ENCODE results near the gene SHB. TPM values are rescaled to one million over a fixed set of nuclear protein-coding genes. Genes with fewer than 3 reads are reported as not detected.

The SHB gene, protein sequence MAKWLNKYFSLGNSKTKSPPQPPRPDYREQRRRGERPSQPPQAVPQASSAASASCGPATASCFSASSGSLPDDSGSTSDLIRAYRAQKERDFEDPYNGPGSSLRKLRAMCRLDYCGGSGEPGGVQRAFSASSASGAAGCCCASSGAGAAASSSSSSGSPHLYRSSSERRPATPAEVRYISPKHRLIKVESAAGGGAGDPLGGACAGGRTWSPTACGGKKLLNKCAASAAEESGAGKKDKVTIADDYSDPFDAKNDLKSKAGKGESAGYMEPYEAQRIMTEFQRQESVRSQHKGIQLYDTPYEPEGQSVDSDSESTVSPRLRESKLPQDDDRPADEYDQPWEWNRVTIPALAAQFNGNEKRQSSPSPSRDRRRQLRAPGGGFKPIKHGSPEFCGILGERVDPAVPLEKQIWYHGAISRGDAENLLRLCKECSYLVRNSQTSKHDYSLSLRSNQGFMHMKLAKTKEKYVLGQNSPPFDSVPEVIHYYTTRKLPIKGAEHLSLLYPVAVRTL
- total RNA-seq (2022; extraction: Qiagen RNA extraction): 30.7 to 44.4 TPM (median 40.8 TPM) in 5 replicates

DNA sequence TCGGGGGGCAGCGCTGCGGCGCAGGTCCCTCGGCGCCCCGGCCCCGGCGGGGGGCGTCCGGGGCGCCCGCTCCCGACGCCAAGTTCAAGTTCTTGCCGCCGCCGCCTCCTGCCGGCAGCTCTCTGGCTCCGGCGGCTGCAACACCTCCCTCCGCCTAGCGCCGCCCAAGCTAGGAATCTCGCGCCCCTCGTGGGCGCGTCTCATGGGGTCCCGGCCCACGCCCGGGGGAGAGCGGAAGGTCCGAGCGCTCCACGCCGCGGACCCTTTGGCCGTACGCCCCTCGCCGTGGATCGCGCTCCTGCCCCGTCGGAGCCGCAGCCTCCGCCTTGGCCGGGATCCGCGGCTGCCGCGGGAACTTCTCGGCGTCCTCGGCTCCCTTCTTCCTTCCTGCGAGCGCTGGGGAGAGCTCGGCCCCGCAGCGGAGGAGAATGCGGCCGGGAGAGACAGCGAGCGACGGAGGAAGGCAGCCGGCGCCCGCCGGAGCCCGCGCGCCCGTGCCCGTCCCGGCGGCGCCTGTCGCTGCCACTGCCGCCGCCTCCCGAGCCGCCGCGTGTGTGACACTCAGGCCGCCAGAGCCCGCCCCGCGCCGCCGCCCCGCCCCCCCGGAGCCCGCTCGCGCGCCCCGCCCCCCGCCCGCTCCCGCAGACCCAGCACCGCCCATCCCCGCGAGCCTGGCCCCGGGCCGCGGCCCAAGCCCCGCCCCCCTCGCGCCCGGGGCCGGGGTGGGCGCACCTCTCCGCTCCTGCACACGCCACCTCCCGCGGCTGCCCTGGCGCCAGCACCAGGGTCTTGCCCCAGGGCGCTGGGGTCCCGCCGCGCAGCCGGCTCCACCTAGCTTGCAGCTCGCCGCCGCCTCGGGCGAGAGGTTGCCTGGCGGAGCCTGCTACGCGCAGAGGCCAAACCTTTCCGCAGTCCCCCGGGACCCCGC is at the start of gene SHB:
SHB (minus strand) TSS at position 527 of the 928 bp plus-strand sequence. CDS start 582 bp downstream, outside the sequence.

GRCh38 chr9:37903647-37904444 is 165.2 kb downstream of the SHB start, which contains the start of gene SLC25A51:
SLC25A51 (minus strand) TSS chr9:37904127; CDS start chr9:37888550, 15,577 bp downstream.

Other genes with a start within 250 kb of the SHB start
- 18.1 to 23.0 TPM (median 19.9 TPM) in 5 replicates for gene SLC25A51, start 165.1 kb downstream of the SHB start, total RNA-seq (2022; extraction: Qiagen RNA extraction)

Data from A549 treated with Hydrocortisone at 1 μM for 4 hours (cell line).